A549 (cell line): ENCODE measurements around the gene KLHL2. TPM values are rescaled to one million over a fixed set of nuclear protein-coding genes. Genes with fewer than 3 reads are reported as not detected.

Experiments
- ATAC-seq, 2 experiments: fragments of 200-7000 bp in 1 of 2; fragments of >200 bp in 1 of 2; cut with Nextera tagmentation in 1 of 2; cut with Tn5 transposase in 1 of 2; 3 replicates each; pipeline versions ENCODE4 v1.8.0 to v1.9.1; 2018 to 2020; ENCODE audit warnings: mild to moderate bottlenecking in 1 of 2, moderate library complexity in 1 of 2
- CTCF ChIA-PET: fragments of 300-600 bp; sonication (Branson Sonifier 250); formaldehyde crosslinking; extraction: SDS; loops from one replicate; lab custom pipeline; 2021; ENCODE audit warnings: antibody characterized with exemption, inconsistent platforms; lab: Yijun Ruan, JAX
- POLR2A ChIA-PET: fragments of 350-600 bp; formaldehyde crosslinking; extraction: SDS; loops from one replicate; lab custom pipeline; 2021; ENCODE audit warnings: antibody characterized with exemption, inconsistent platforms; lab: Yijun Ruan, JAX
- DNase-seq, 2 experiments: peaks; one replicate each; pipeline versions ENCODE4 v3.0.0 to v3.0.0-alpha.2; 2011 to 2016; ENCODE audit warnings: low read depth in 1 of 2, low spot score in 1 of 2
- FAIRE-seq: peaks from 2 replicates; lab custom pipeline; 2011; peaks lifted over from hg19 to GRCh38; lab: Jason Lieb, UNC
- H3K27ac ChIP-seq, 2 experiments: fragments of >200 bp; sonication (Bioruptor Twin); formaldehyde crosslinking; 3 replicates each; pipeline ENCODE4 v1.5.1; 2016 to 2017
- H3K4me1 ChIP-seq: fragments of >200 bp; sonication (Bioruptor Twin); formaldehyde crosslinking; 3 replicates; pipeline ENCODE4 v1.6.1; 2016
- H3K4me2 ChIP-seq: fragments of >200 bp; sonication (Bioruptor Twin); formaldehyde crosslinking; 3 replicates; pipeline ENCODE4 v1.6.1; 2016
- H3K4me3 ChIP-seq: fragments of >200 bp; sonication (Bioruptor Twin); formaldehyde crosslinking; 3 replicates; pipeline ENCODE4 v1.5.1; 2016
- H3K9me3 ChIP-seq: fragments of >200 bp; sonication (Bioruptor Twin); formaldehyde crosslinking; 3 replicates; pipeline ENCODE4 v1.6.1; 2016
- ATOH8 ChIP-seq: fragments of 250-450 bp; sonication (Bioruptor Pico); IDR thresholded peaks from 2 replicates; pipeline ENCODE4 v1.5.0; 2020; ENCODE audit warnings: low read depth, mild to moderate bottlenecking, moderate library complexity
- BCL3 ChIP-seq: fragments of >200 bp; sonication (Bioruptor Twin); formaldehyde crosslinking; IDR thresholded peaks from 3 replicates; pipeline ENCODE4 v1.6.1; 2016
- CTCF ChIP-seq: fragments of >200 bp; sonication (Bioruptor Twin); formaldehyde crosslinking; IDR thresholded peaks from 3 replicates; pipeline ENCODE4 v1.5.1; 2016
- E2F6 ChIP-seq: IDR thresholded peaks from 2 replicates; pipeline ENCODE4 v1.6.1; 2012; ENCODE audit warnings: low read depth, borderline replicate concordance
- HDAC2 ChIP-seq: fragments of 200-600 bp; sonication (generic); IDR thresholded peaks from 2 replicates; pipeline ENCODE4 v1.6.1; 2016
- HES2 ChIP-seq: fragments of >200 bp; sonication (Bioruptor Twin); formaldehyde crosslinking; IDR thresholded peaks from 2 replicates; pipeline ENCODE4 v1.6.1; 2016
- HOXB5 ChIP-seq: fragments of 250-450 bp; sonication (Bioruptor Pico); IDR thresholded peaks from 2 replicates; pipeline ENCODE4 v1.5.0; 2020; ENCODE audit warnings: mild to moderate bottlenecking, moderate library complexity
- JUN ChIP-seq, 2 experiments: fragments of >200 bp; sonication (Bioruptor Twin); formaldehyde crosslinking; IDR thresholded peaks; 2 replicates in 1 of 2; 3 replicates in 1 of 2; pipeline ENCODE4 v1.6.1; 2016 to 2017
- JUNB ChIP-seq: fragments of >200 bp; sonication (Bioruptor Twin); formaldehyde crosslinking; IDR thresholded peaks from 2 replicates; pipeline ENCODE4 v1.6.1; 2016
- KDM1A ChIP-seq: fragments of 200-600 bp; sonication (generic); IDR thresholded peaks from 2 replicates; pipeline ENCODE4 v1.6.1; 2016; ENCODE audit warnings: low read depth, mild to moderate bottlenecking
- KDM5A ChIP-seq: fragments of 200-600 bp; sonication (generic); IDR thresholded peaks from 2 replicates; pipeline ENCODE4 v1.6.1; 2016; ENCODE audit warnings: antibody characterized with exemption, mild to moderate bottlenecking
- MAFK ChIP-seq: fragments of 450-650 bp; IDR thresholded peaks from 2 replicates; pipeline ENCODE4 v1.6.1; 2014; ENCODE audit not compliant: partially characterized antibody
- NFE2L2 ChIP-seq: fragments of 150-350 bp; conservative IDR thresholded peaks from 2 replicates; pipeline ENCODE4 v1.6.1; 2014; ENCODE audit warnings: low read length
- NPAS2 ChIP-seq: fragments of 250-450 bp; sonication (Bioruptor Pico); IDR thresholded peaks from 2 replicates; pipeline ENCODE4 v1.8.0; 2022; ENCODE audit warnings: mild to moderate bottlenecking, moderate library complexity, borderline replicate concordance
- PBX3 ChIP-seq: IDR thresholded peaks from 2 replicates; pipeline ENCODE4 v1.6.1; 2012
- PHF8 ChIP-seq: fragments of 200-600 bp; sonication (generic); IDR thresholded peaks from 2 replicates; pipeline ENCODE4 v1.6.1; 2016; ENCODE audit warnings: low read depth, mild to moderate bottlenecking, antibody characterized with exemption, moderate library complexity, borderline replicate concordance
- RAD21 ChIP-seq, 2 experiments: fragments of >200 bp in 1 of 2; sonication (Bioruptor Twin) in 1 of 2; formaldehyde crosslinking in 1 of 2; IDR thresholded peaks in 1 of 2; conservative IDR thresholded peaks in 1 of 2; 2 replicates in 1 of 2; 3 replicates in 1 of 2; pipeline ENCODE4 v1.6.1; 2012 to 2018; ENCODE audit warnings: inconsistent platforms in 1 of 2
- REST ChIP-seq: fragments of 200-600 bp; sonication (generic); IDR thresholded peaks from 2 replicates; pipeline ENCODE4 v1.6.1; 2016; ENCODE audit warnings: antibody characterized with exemption, mild to moderate bottlenecking, moderate library complexity
- RNF2 ChIP-seq: fragments of 200-600 bp; sonication (generic); IDR thresholded peaks from 2 replicates; pipeline ENCODE4 v1.6.1; 2016; ENCODE audit warnings: low read depth, mild to moderate bottlenecking, antibody characterized with exemption, moderate library complexity, borderline replicate concordance
- TFCP2L1 ChIP-seq: fragments of 250-450 bp; sonication (Bioruptor Pico); IDR thresholded peaks from 2 replicates; pipeline ENCODE4 v1.5.0; 2021; ENCODE audit warnings: mild to moderate bottlenecking
- TP53 ChIP-seq: fragments of 250-450 bp; sonication (Bioruptor Pico); IDR thresholded peaks from 2 replicates; pipeline ENCODE4 v1.5.0; 2021; ENCODE audit warnings: mild to moderate bottlenecking, moderate library complexity
- ZC3H11A ChIP-seq: fragments of 450-650 bp; IDR thresholded peaks from 2 replicates; pipeline ENCODE4 v1.6.1; 2014; ENCODE audit warnings: antibody characterized with exemption, mild to moderate bottlenecking
- ZSCAN20 ChIP-seq: fragments of 250-450 bp; sonication (Bioruptor Pico); IDR thresholded peaks from 2 replicates; pipeline ENCODE4 v1.8.0; 2022; ENCODE audit warnings: mild to moderate bottlenecking, moderate library complexity
- WGBS: methylation state at CpG from one replicate; pipeline ENCODE4 v1.1.6; 2017; ENCODE audit errors: missing lambda C conversion rate; 5-methylcytosine and 5-hydroxymethylcytosine counted together
- polyA plus RNA-seq, 4 experiments: library from polyadenylated mRNA; depleted of rRNA in 3 of 4; stranded (reverse); fragments of >200 nt; fragmentation: RNase III in 1 of 4; extraction: RNeasy Plus Mini Kit Qiagen cat#74134 plus additional on column Dnase treatment in 1 of 4; gene quantifications; 2 replicates in 3 of 4; 3 replicates in 1 of 4; pipeline ENCODE4 v1.2.3, GENCODE V29; 2011 to 2017

Gene KLHL2
- polyA plus RNA-seq, 2 of the 4 experiments (the other 2 are of a cell fraction), result 13.6 to 21.6 TPM

GRCh38 chr4:165198329-165198728, 9.0 kb upstream of the KLHL2 start:
- DNase-seq, result no peak
- Histone ChIP-seq H3K27ac (no peak overlapping the region), H3K4me2 (no peak overlapping the region), H3K4me3 (no peak overlapping the region), H3K4me1 (no peaks in the 10 kb centered on the region), H3K9me3 (no peaks in the 10 kb centered on the region)
- TF ChIP-seq JUNB (no peak), PHF8 (no peak), HES2 (no peak), ZC3H11A (no peak), KDM5A (no peak), RNF2 (no peak), HOXB5 (CRISPR knock-in tag) (no peak), HDAC2 (no peak), TFCP2L1 (CRISPR knock-in tag) (no peak), CTCF (no peak)
- no peak for ATAC-seq
- 3% methylated on average over 1 of the region's 1 CpG for WGBS
- CTCF ChIA-PET, result no interaction called here
- POLR2A ChIA-PET, result no interaction called here
- FAIRE-seq, result no peak

- TF ChIP-seq RAD21 (conservative IDR thresholded peaks at IDR 0.05 in 1 of 2, IDR thresholded peaks at IDR 0.05 in 1 of 2) (no peak), REST (no peak), NFE2L2 (no peak), PBX3 (no peak)
- POLR2A ChIA-PET, result no interaction called here
- CTCF ChIA-PET, result no interaction called here
- ATAC-seq (no peak), DNase-seq (no peak), FAIRE-seq (no peak)
- Histone ChIP-seq H3K9me3 (no peaks in the 10 kb centered on the region), H3K4me3 (no peak overlapping the region), H3K27ac (no peak overlapping the region), H3K4me1 (peaks cover 3% of the 10 kb centered on the region; the same call in 2 of the 3 replicates), H3K4me2 (no peak overlapping the region)
These were observed 8.1 kb upstream of the KLHL2 start for GRCh38 chr4:165199286-165199685.

- peaks cover 8% of the 10 kb centered on the region; the same call in 2 of the 3 replicates for H3K4me1 ChIP-seq
- ChIA-PET CTCF (no interaction called here), POLR2A (no interaction called here)
- H3K9me3 ChIP-seq, result no peaks in the 10 kb centered on the region
- DNase-seq (no peak), FAIRE-seq (no peak), ATAC-seq (no peak)
- no peak overlapping the region for H3K27ac ChIP-seq
- 65% methylated on average over 2 of the region's 2 CpGs for WGBS
- no peak overlapping the region for H3K4me2 ChIP-seq
- no peak overlapping the region for H3K4me3 ChIP-seq
- no peak for TF ChIP-seq NPAS2 (CRISPR knock-in tag)
- no peak for TF ChIP-seq ZSCAN20 (CRISPR knock-in tag)
- TF ChIP-seq PBX3, result no peak
- no peak for TF ChIP-seq ATOH8 (CRISPR knock-in tag)
- TF ChIP-seq E2F6, result no peak
- no peak for TF ChIP-seq TP53
- TF ChIP-seq JUNB, result no peak
- no peak for TF ChIP-seq HDAC2
- TF ChIP-seq ZC3H11A, result no peak
- no peak for TF ChIP-seq KDM1A
- TF ChIP-seq MAFK, result no peak
- TF ChIP-seq HOXB5 (CRISPR knock-in tag), result no peak
- TF ChIP-seq JUN (IDR thresholded peaks at IDR 0.05), result no peak
- no peak for TF ChIP-seq BCL3
These were observed 7.6 kb upstream of the KLHL2 start for GRCh38 chr4:165199722-165200121.
